Measurements from ENCODE around the gene KRT80. TPM values are rescaled to one million over a fixed set of nuclear protein-coding genes. Genes with fewer than 3 reads are reported as not detected.

The KRT80 gene
- polyA plus RNA-seq, 1 experiment = 2.1 TPM

DNA sequence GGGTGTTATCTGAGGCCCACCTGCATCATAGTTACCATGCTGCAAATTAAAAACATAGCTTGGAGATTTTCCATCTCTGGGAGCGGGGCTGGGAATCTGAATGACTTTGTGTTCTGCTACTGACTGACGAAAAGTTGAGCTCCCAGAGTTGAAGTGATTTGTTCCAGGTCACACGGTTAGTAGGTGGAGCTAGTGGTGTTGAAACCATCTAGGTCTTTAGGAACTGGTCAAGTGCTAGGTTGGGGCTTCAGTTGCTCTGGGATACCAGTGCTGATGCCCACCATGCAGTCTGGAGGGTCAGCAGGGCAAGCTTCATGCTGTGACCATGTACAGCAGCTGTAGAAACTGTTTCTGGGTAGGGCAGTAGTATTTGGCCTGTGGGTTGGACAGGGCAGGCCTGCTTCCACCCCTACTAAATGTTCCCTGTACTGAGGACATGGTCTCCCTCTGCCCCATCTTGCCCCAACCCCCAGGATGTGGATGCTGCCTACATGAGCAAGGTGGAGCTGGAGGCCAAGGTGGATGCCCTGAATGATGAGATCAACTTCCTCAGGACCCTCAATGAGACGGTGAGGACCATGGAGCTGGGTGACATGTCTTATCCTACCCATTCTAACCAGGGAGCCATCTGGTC, 46.5 kb upstream of the KRT80 start:
- H3K9me3 ChIP-seq (ENCODE audit: control insufficient read depth, insufficient read depth, low read length) = no peaks in the 10 kb centered on the region; the same call in 1 of the 2 replicates
- no peak overlapping the region for H3K27ac ChIP-seq (ENCODE audit: low read depth, low read length)
- POLR2A ChIA-PET = interaction anchor here (0.7 kb wide), 1 partner anchor 153 kb away, joined by 3 read pairs; no protein-coding TSS in a partner anchor
- TF ChIP-seq, protein P1, sequence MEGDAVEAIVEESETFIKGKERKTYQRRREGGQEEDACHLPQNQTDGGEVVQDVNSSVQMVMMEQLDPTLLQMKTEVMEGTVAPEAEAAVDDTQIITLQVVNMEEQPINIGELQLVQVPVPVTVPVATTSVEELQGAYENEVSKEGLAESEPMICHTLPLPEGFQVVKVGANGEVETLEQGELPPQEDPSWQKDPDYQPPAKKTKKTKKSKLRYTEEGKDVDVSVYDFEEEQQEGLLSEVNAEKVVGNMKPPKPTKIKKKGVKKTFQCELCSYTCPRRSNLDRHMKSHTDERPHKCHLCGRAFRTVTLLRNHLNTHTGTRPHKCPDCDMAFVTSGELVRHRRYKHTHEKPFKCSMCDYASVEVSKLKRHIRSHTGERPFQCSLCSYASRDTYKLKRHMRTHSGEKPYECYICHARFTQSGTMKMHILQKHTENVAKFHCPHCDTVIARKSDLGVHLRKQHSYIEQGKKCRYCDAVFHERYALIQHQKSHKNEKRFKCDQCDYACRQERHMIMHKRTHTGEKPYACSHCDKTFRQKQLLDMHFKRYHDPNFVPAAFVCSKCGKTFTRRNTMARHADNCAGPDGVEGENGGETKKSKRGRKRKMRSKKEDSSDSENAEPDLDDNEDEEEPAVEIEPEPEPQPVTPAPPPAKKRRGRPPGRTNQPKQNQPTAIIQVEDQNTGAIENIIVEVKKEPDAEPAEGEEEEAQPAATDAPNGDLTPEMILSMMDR (IDR thresholded peaks at IDR 0.05; ENCODE audit: low read depth, low read length) = no peak
- DNase-seq (ENCODE audit: low read depth, low spot score) = no peak
- no peak overlapping the region for H3K4me3 ChIP-seq (ENCODE audit: low read depth, low read length)
- H3K27me3 ChIP-seq (ENCODE audit: control insufficient read depth, insufficient read depth, low read length) = no peaks in the 10 kb centered on the region
- CTCF ChIA-PET = interaction anchor here (0.6 to 3.5 kb wide), 3 partner anchors 17 to 115 kb away, joined by 3 to 19 read pairs (median 4); no protein-coding TSS in a partner anchor

DNA sequence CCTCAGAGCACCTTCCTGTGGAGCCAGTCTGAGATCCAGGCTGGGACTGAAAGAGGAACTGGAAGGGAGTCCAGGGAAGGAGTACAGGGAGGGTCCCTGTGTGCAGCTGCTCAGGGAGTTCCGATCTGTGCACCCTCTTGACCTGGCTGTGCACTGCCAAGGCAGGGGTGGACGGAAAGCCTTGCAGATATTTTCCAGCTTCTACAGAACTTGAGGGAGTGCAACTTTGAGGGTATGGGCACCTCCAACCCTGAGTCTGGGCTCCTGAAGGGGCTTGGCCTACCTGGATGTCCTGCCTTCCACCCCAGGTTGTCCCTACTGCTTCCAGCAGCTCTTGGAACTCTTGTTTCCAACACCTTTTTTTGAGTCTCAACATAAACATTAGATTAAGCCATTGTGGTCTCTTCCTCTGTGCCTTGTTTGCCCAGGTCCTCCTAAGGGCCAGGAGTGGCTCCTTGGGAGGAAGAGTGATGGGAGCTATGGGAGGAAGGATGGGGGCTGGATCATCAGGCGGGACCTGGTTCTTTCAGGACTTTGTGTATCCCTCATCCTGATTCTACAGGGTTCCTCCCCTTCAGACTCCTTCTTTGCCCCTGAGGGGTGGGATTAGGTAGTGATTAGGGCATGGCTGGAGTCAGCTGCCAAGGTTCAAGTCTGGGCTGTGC, 44.7 kb upstream of the KRT80 start:
- H3K9me3 ChIP-seq (ENCODE audit: control insufficient read depth, insufficient read depth, low read length) = no peaks in the 10 kb centered on the region; the same call in 1 of the 2 replicates
- no peaks in the 10 kb centered on the region for H3K27me3 ChIP-seq (ENCODE audit: control insufficient read depth, insufficient read depth, low read length)
- H3K27ac ChIP-seq (ENCODE audit: low read depth, low read length) = no peak overlapping the region
- no peak overlapping the region for H3K4me3 ChIP-seq (ENCODE audit: low read depth, low read length)
- TF ChIP-seq, protein P1 (IDR thresholded peaks at IDR 0.05; ENCODE audit: low read depth, low read length) = no peak
- ChIA-PET CTCF (interaction anchor here (1.0 to 3.5 kb wide), 3 partner anchors 23 to 42 kb away, joined by 3 to 19 read pairs (median 5); no protein-coding TSS in a partner anchor), POLR2A (no interaction called here)
- no peak for DNase-seq (ENCODE audit: low read depth, low spot score)

DNA sequence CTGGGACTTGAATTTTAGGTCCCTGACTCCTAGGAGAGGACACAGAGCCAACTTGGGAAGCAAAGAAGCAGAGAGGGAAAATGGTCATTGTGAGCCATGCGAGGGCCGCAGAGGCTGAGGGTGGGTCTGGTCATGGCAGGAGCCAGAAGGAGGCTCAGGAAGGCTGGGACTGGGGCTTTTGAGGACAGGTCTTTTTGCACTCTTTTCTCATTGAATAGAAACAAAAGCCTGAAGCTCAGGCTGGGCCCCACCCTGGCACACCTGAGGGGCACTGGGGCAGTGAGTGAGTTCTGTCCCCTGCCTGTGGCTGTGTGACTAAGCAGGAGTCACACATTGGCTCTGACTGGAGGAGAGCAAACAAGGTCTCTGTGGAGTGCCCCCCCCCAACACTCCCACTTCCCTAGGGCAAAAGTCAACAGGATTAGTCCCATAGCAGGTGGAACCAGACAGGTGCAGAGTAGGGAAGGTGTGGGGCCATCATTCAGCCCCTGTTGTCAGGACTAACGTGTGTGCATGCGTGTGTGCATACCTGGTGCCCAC, 44.1 kb upstream of the KRT80 start:
- Histone ChIP-seq H3K27me3 (ENCODE audit: control insufficient read depth, insufficient read depth, low read length) (no peaks in the 10 kb centered on the region), H3K4me3 (ENCODE audit: low read depth, low read length) (no peak overlapping the region), H3K9me3 (ENCODE audit: control insufficient read depth, insufficient read depth, low read length) (no peaks in the 10 kb centered on the region; the same call in 1 of the 2 replicates), H3K27ac (ENCODE audit: low read depth, low read length) (no peak overlapping the region)
- ChIA-PET POLR2A (no interaction called here), CTCF (interaction anchor here (1.1 kb wide), 1 partner anchor 44 kb away, joined by 3 read pairs; no protein-coding TSS in a partner anchor)
- TF ChIP-seq, protein P1 (IDR thresholded peaks at IDR 0.05; ENCODE audit: low read depth, low read length) = no peak
- no peak for DNase-seq (ENCODE audit: low read depth, low spot score)

DNA sequence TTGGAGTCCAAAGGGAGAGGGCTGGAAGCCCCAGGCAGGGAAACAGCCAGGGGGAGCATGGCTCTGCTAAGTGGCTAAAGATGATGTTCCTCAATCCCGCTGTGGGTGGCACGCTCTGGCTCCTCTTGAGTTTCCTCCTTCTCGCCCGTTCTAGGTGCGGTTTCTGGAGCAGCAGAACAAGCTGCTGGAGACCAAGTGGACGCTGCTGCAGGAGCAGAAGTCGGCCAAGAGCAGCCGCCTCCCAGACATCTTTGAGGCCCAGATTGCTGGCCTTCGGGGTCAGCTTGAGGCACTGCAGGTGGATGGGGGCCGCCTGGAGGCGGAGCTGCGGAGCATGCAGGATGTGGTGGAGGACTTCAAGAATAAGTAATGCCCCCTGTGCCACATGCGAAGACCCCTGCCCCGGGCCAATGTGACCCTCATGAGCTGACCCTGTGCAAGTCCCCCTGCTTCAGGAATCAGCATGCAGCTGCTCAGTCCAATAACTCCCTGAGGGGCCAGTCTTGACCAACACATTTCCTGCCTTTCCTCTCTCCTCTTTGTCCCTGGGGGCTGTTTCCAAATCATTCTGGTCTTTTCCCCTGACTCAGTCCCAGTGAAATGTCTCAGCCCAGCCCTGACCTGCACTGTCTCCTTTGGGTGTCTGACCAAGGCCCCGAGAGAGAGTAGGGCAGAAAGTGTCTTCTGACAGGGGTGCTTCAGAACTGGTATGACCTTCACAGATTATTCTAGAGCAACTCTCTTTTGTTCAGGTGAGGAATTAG, 43.4 kb upstream of the KRT80 start:
- TF ChIP-seq, protein P1 (IDR thresholded peaks at IDR 0.05; ENCODE audit: low read depth, low read length) = no peak
- POLR2A ChIA-PET = no interaction called here
- CTCF ChIA-PET = interaction anchor here (1.1 kb wide), 1 partner anchor 44 kb away, joined by 3 read pairs; no protein-coding TSS in a partner anchor
- H3K4me3 ChIP-seq (ENCODE audit: low read depth, low read length) = no peak overlapping the region
- DNase-seq (ENCODE audit: low read depth, low spot score) = no peak
- no peaks in the 10 kb centered on the region for H3K27me3 ChIP-seq (ENCODE audit: control insufficient read depth, insufficient read depth, low read length)
- H3K27ac ChIP-seq (ENCODE audit: low read depth, low read length) = peak overlapping the region; percentile 2
- no peaks in the 10 kb centered on the region; the same call in 1 of the 2 replicates for H3K9me3 ChIP-seq (ENCODE audit: control insufficient read depth, insufficient read depth, low read length)
